ENCODE data around the gene CHID1.

The CHID1 gene

DNA sequence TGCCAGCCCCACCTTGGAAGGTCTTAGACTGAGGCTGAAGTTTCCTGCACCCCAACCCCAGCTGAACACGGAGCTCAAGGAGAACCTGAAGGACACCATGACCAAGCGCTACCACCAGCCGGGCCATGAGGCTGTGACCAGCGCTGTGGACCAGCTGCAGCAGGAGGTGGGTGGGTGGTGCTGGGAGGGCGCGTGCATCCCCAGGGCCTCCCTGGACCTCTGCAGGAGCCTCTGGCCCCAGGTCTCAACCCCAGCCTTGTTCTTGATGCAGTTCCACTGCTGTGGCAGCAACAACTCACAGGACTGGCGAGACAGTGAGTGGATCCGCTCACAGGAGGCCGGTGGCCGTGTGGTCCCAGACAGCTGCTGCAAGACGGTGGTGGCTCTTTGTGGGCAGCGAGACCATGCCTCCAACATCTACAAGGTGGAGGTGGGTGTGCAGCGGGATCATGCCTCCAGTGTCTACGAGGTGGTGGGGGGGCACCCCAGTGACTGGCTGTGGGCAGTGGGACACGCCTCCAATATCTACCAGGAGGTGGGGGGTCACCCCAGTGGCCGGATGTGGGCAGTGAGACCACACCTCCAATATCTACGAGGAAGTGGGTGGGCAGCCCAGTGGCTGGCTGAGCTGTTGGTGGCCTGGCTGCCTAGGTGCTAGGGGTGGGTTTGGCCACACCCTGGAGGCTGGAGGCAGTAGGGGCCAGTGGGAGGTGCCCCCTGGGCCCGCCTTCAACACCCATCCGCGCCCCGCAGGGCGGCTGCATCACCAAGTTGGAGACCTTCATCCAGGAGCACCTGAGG lies 73.2 kb downstream of the CHID1 start:
- TF ChIP-seq CTCF (conservative IDR thresholded peaks at IDR 0.05), result no peak

DNA sequence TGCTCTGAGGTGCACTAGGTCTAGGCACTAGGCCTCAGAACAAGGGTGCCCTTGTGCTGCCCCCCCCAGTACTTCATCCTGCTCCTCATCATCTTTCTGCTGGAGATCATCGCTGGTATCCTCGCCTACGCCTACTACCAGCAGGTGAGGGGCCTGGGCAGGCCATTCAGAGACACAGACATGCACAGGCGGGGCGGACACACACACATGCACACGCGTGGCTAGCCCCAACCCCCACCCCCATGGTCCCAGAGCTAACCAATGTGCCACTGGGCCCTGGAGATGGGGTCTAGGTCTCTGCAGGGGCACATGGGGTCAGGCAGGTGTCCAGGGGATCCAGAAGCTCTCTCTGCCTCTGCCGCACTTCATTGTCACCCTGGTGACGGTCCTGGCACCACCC lies 73.9 kb downstream of the CHID1 start:
- no peak for TF ChIP-seq CTCF (conservative IDR thresholded peaks at IDR 0.05)
- H3K27ac ChIP-seq, result no peak overlapping the region

More for the DNA sequence above, 73.2 kb downstream of the CHID1 start:
- H3K27ac ChIP-seq, result no peak overlapping the region

DNA sequence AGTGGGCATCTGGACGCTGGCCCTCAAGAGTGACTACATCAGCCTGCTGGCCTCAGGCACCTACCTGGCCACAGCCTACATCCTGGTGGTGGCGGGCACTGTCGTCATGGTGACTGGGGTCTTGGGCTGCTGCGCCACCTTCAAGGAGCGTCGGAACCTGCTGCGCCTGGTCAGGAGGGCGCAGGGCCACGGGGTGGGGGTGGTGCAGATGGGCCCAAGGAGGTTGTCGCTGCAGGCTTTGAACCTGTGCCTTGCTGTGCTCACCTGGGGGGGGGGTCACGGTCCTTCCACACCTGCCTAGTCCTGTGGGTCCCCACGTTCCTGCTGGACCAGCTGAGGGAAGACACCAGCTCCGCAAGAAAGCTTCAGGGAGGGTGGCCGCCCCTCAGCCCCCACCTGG lies 74.3 kb downstream of the CHID1 start:
- TF ChIP-seq CTCF (conservative IDR thresholded peaks at IDR 0.05), result no peak
- no peak overlapping the region for H3K27ac ChIP-seq

DNA sequence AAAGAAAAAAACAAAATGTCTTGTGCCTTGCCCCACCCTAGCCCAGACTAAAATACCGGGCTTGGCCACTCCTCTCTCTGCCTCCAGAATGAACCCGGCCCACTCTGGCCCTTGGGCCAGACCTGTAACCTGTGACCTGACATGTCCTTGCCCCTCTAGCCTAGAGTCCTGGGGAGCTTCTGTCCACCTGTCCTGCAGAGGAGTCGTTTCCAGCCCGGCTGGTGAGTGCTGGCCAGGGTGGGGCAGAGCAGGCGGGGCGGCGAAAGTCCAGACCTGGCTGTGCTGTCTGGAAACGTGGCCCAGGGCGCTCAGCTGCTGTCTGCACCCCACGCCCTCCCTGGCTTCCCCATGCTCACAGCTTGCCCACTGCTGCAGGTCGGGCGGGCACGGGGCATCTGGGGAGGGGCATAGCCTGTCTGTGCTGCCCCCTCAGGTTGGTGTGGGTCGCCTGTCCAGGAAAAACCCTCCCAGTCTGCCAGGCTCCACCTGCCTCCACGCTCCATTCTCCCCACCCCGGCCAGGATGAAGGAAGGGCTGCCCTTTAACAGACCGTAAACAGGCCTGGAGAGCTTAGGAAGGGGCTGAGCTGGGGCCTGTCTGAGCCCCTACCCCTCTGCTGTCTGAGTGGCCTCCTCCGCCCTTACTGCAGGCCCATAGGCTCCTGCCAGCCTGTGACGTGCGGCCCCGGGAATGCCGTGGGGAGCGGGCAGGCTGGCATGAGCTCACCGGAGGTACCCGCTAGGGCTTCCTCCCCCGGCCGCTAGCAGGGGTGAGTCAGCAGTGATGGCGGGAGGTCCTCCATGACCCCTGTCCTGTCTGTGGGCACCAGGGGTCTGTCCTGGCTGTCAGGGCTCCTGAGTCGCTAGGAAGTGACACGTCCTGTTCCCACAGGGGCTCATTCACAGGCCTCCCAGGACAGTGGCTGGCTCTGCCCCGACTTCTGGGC lies 76.0 kb downstream of the CHID1 start:
- H3K27ac ChIP-seq, result peak overlapping the region; percentile 83
- no peak for TF ChIP-seq CTCF (conservative IDR thresholded peaks at IDR 0.05)

DNA sequence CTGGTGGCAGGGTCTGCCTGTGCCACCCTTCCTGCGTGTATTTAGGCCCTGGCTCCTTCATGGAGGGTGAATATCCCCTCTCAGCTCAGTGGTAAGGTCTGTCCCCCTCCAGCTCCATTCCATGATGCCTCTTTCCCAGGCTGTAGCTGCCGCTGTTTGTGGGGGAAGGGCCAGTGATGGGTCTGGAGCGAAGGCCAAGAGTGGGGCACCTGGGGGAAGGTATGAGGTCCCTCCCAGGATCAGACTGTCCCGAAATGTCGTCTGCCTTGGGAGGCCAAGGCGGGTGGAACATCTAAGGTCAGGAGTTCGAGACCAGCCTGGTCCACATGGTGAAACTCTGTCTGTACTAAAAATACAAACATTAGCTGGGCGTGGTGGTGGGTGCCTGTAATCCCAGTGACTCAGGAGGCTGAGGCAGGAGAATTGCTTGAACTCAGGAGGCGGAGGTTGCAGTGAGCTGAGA lies 76.7 kb downstream of the CHID1 start:
- peak overlapping the region; percentile 83 for H3K27ac ChIP-seq
- TF ChIP-seq CTCF (conservative IDR thresholded peaks at IDR 0.05), result no peak

- TF ChIP-seq CTCF (conservative IDR thresholded peaks at IDR 0.05), result no peak
- H3K27ac ChIP-seq, result peak overlapping the region; percentile 83
Observed at GRCh38 chr11:833114-833791, 77.4 kb downstream of the CHID1 start.

Data from VCaP (cell line).